SK-N-SH treated with all-trans-retinoic acid at 6 μM for 48 hours (cell line): ENCODE measurements around the gene PTPN18.
A peak's percentile ranks its signal among the peaks of the same experiment; 100 is the strongest.

Experiments
- ATAC-seq: fragments of 200-7000 bp; cut with Tn5 transposase; 3 replicates; pipeline ENCODE4 v1.9.1; 2020; ENCODE audit warnings: mild to moderate bottlenecking, moderate library complexity
- ARNTL ChIP-seq: fragments of 450-650 bp; formaldehyde crosslinking; IDR thresholded peaks from 2 replicates; pipeline ENCODE4 v1.5.0; 2020; ENCODE audit warnings: low read depth, mild to moderate bottlenecking, moderate library complexity, borderline replicate concordance
- BACH2 ChIP-seq: fragments of 250-450 bp; sonication (Bioruptor Pico); IDR thresholded peaks from 2 replicates; pipeline ENCODE4 v1.9.0; 2021; ENCODE audit warnings: mild to moderate bottlenecking, borderline replicate concordance
- CSDC2 ChIP-seq: fragments of 250-450 bp; sonication (Bioruptor Pico); IDR thresholded peaks from 2 replicates; pipeline ENCODE4 v1.5.0; 2020; ENCODE audit warnings: mild to moderate bottlenecking, moderate library complexity
- ESRRG ChIP-seq: fragments of 250-450 bp; sonication (Bioruptor Pico); IDR thresholded peaks from 2 replicates; pipeline ENCODE4 v1.6.1; 2021; ENCODE audit warnings: mild to moderate bottlenecking
- GLIS3 ChIP-seq: fragments of 250-450 bp; sonication (Bioruptor Pico); IDR thresholded peaks from 2 replicates; pipeline ENCODE4 v1.5.0; 2020; ENCODE audit warnings: mild to moderate bottlenecking, moderate library complexity
- ISL1 ChIP-seq: fragments of 250-450 bp; sonication (Bioruptor Pico); IDR thresholded peaks from 2 replicates; pipeline ENCODE4 v2.1.2; 2022; ENCODE audit warnings: mild to moderate bottlenecking, moderate library complexity
- OSR1 ChIP-seq: fragments of 250-450 bp; sonication (Bioruptor Pico); IDR thresholded peaks from 2 replicates; pipeline ENCODE4 v1.8.0; 2022; ENCODE audit warnings: moderate library complexity, mild to moderate bottlenecking, inconsistent platforms
- PPARA ChIP-seq: fragments of 250-450 bp; sonication (Bioruptor Pico); IDR thresholded peaks from 2 replicates; pipeline ENCODE4 v1.5.0; 2020; ENCODE audit warnings: mild to moderate bottlenecking, borderline replicate concordance
- RARB ChIP-seq: fragments of 250-450 bp; sonication (Bioruptor Pico); IDR thresholded peaks from 2 replicates; pipeline ENCODE4 v1.8.0; 2021; ENCODE audit warnings: mild to moderate bottlenecking, moderate library complexity
- SNAI2 ChIP-seq: fragments of 250-450 bp; sonication (Bioruptor Pico); IDR thresholded peaks from 2 replicates; pipeline ENCODE4 v1.5.0; 2020; ENCODE audit warnings: mild to moderate bottlenecking, moderate library complexity
- TOX ChIP-seq: fragments of 250-450 bp; sonication (Bioruptor Pico); IDR thresholded peaks from 2 replicates; pipeline ENCODE4 v1.8.0; 2021; ENCODE audit warnings: mild to moderate bottlenecking, moderate library complexity, borderline replicate concordance
- TSHZ2 ChIP-seq: fragments of 250-450 bp; sonication (Bioruptor Pico); IDR thresholded peaks from 2 replicates; pipeline ENCODE4 v1.5.0; 2020; ENCODE audit warnings: mild to moderate bottlenecking, moderate library complexity
- ZC3H10 ChIP-seq: fragments of 250-450 bp; sonication (Bioruptor Pico); IDR thresholded peaks from 2 replicates; pipeline ENCODE4 v1.5.1; 2021; ENCODE audit warnings: mild to moderate bottlenecking, moderate library complexity
- ZFP3 ChIP-seq: fragments of 250-450 bp; sonication (Bioruptor Pico); IDR thresholded peaks from 2 replicates; pipeline ENCODE4 v1.5.0; 2020; ENCODE audit warnings: mild to moderate bottlenecking, moderate library complexity
- ZFP30 ChIP-seq: fragments of 450-650 bp; formaldehyde crosslinking; IDR thresholded peaks from 2 replicates; pipeline ENCODE4 v1.5.0; 2022; ENCODE audit warnings: mild to moderate bottlenecking, moderate library complexity
- ZNF565 ChIP-seq: fragments of 450-650 bp; formaldehyde crosslinking; conservative IDR thresholded peaks from 2 replicates; pipeline ENCODE4 v1.5.0; 2020; ENCODE audit warnings: low read depth, mild to moderate bottlenecking, moderate library complexity
- ZNF70 ChIP-seq: fragments of 450-650 bp; formaldehyde crosslinking; IDR thresholded peaks from 2 replicates; pipeline ENCODE4 v1.5.0; 2020; ENCODE audit warnings: mild to moderate bottlenecking, moderate library complexity
- TF ChIP-seq, protein P1 (sequence below): fragments of 250-450 bp; sonication (Bioruptor Pico); IDR thresholded peaks from 2 replicates; pipeline ENCODE4 v1.5.1; 2021; ENCODE audit warnings: mild to moderate bottlenecking, moderate library complexity
- TF ChIP-seq, protein P2 (sequence below): fragments of 250-450 bp; sonication (Bioruptor Pico); IDR thresholded peaks from 2 replicates; pipeline ENCODE4 v1.5.1; 2020; ENCODE audit warnings: low read depth, mild to moderate bottlenecking, moderate library complexity
- TF ChIP-seq, protein P3 (sequence below): fragments of 250-450 bp; sonication (Bioruptor Pico); IDR thresholded peaks from 2 replicates; pipeline ENCODE4 v1.8.0; 2021; ENCODE audit warnings: low read depth, mild to moderate bottlenecking, moderate library complexity, borderline replicate concordance

Gene PTPN18

DNA sequence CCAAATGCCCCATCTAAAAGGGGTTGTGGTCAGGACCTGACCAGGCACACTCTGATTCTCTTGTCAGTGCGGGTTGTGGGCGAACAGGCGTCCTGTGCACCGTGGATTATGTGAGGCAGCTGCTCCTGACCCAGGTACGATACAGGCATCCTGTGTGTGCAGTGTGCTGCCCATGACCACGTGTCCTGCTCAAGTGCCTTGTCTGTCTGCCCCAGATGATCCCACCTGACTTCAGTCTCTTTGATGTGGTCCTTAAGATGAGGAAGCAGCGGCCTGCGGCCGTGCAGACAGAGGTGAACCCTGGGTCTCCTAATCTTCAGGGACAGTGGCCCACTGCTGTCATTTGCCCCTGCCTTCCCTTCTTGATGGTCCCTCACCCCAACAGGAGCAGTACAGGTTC, 14.6 kb downstream of the PTPN18 start (continued):
- TF ChIP-seq TSHZ2 (no peak), ESRRG (CRISPR knock-in tag) (no peak)

DNA sequence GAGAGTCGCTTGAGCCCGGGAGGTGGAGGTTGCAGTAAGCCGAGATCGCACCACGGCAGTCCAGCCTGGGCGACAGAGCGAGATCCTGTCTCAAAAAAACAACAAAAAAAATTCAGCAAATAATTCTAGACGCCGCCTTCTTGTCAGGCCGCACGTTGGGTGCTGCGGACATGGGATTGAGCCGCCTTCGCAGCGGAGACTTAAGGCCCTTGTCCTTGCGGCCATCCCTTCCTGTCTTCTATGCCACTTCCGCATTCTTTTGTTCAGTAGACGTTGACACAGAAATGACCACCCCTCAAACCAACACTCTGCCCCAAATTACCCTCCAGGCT, 15.8 kb downstream of the PTPN18 start:
- TF ChIP-seq OSR1 (CRISPR knock-in tag) (no peak), ISL1 (CRISPR knock-in tag) (no peak), PPARA (CRISPR knock-in tag) (no peak), ARNTL (CRISPR knock-in tag) (no peak), ZC3H10 (CRISPR knock-in tag) (no peak), ZFP30 (CRISPR knock-in tag) (no peak), ESRRG (CRISPR knock-in tag) (no peak), CSDC2 (CRISPR knock-in tag) (no peak)
- TF ChIP-seq, protein P1, sequence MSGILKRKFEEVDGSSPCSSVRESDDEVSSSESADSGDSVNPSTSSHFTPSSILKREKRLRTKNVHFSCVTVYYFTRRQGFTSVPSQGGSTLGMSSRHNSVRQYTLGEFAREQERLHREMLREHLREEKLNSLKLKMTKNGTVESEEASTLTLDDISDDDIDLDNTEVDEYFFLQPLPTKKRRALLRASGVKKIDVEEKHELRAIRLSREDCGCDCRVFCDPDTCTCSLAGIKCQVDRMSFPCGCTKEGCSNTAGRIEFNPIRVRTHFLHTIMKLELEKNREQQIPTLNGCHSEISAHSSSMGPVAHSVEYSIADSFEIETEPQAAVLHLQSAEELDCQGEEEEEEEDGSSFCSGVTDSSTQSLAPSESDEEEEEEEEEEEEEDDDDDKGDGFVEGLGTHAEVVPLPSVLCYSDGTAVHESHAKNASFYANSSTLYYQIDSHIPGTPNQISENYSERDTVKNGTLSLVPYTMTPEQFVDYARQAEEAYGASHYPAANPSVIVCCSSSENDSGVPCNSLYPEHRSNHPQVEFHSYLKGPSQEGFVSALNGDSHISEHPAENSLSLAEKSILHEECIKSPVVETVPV (CRISPR knock-in tag): no peak
- TF ChIP-seq, protein P2, sequence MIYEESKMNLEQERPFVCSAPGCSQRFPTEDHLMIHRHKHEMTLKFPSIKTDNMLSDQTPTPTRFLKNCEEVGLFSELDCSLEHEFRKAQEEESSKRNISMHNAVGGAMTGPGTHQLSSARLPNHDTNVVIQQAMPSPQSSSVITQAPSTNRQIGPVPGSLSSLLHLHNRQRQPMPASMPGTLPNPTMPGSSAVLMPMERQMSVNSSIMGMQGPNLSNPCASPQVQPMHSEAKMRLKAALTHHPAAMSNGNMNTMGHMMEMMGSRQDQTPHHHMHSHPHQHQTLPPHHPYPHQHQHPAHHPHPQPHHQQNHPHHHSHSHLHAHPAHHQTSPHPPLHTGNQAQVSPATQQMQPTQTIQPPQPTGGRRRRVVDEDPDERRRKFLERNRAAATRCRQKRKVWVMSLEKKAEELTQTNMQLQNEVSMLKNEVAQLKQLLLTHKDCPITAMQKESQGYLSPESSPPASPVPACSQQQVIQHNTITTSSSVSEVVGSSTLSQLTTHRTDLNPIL: no peak
- peak; percentile 47 for ATAC-seq

GRCh38 chr2:130372055-130372832, 16.4 kb downstream of the PTPN18 start:
- TF ChIP-seq ZNF70 (0 out of 2 replicates have a peak, but pooled peaks have one; percentile 25), OSR1 (CRISPR knock-in tag) (no peak), TSHZ2 (0 out of 2 replicates have a peak, but pooled peaks have one; percentile 31)
- peak; percentile 96 for ATAC-seq

- ATAC-seq: peak; percentile 15
These were observed 17.3 kb downstream of the PTPN18 start for GRCh38 chr2:130372833-130373807.

DNA sequence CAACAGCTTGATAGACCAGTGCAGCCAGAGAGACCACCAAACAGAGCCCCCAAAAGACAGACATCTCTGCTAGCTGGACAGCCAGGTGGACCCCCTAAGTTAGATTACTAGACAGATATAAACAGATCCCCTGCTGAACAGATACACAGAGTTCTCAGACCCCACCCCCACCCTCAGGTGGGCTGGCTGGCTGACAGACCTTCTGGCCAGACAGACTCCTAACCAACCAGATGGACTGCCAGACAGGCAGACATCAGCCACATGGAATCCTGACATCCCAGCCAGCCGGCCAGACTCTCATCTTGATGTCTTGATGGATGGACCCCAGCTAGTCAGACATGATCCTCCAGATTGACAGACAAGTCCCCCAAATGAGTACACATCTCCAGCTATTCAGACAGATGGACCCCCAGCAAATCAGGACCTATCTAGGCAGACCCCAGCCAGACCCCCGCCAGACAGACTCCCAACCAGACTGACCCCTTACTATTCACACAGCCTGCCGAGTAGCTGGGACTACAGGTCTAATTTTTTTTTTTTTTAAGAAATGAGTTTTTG, 18.0 kb downstream of the PTPN18 start:
- no peak for ATAC-seq
- TF ChIP-seq BACH2: no peak
- TF ChIP-seq, protein P3, sequence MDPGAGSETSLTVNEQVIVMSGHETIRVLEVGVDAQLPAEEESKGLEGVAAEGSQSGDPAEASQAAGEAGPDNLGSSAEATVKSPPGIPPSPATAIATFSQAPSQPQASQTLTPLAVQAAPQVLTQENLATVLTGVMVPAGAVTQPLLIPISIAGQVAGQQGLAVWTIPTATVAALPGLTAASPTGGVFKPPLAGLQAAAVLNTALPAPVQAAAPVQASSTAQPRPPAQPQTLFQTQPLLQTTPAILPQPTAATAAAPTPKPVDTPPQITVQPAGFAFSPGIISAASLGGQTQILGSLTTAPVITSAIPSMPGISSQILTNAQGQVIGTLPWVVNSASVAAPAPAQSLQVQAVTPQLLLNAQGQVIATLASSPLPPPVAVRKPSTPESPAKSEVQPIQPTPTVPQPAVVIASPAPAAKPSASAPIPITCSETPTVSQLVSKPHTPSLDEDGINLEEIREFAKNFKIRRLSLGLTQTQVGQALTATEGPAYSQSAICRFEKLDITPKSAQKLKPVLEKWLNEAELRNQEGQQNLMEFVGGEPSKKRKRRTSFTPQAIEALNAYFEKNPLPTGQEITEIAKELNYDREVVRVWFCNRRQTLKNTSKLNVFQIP (CRISPR knock-in tag): no peak
- TF ChIP-seq GLIS3 (CRISPR knock-in tag): no peak
- TF ChIP-seq RARB (CRISPR knock-in tag): no peak
- TF ChIP-seq PPARA (CRISPR knock-in tag): no peak
- TF ChIP-seq, protein P1 (CRISPR knock-in tag): no peak
- TF ChIP-seq SNAI2 (CRISPR knock-in tag): no peak
- no peak for TF ChIP-seq ARNTL (CRISPR knock-in tag)
- TF ChIP-seq ZFP3 (CRISPR knock-in tag): no peak
- TF ChIP-seq ZNF565: no peak

More at GRCh38 chr2:130372833-130373807, 17.3 kb downstream of the PTPN18 start:
- TF ChIP-seq TOX (CRISPR knock-in tag) (no peak), SNAI2 (CRISPR knock-in tag) (no peak)
